Keratinocyte (primary cell): ENCODE results near the gene PARD3. TPM values are rescaled to one million over a fixed set of nuclear protein-coding genes. Genes with fewer than 3 reads are reported as not detected.

Experiments used
- DNase-seq: peaks from one replicate; pipeline ENCODE4 v3.0.0-alpha.2; 2011; ENCODE audit warnings: low read depth, missing footprints, low spot score
- FAIRE-seq: peaks from 2 replicates; lab custom pipeline; 2011; peaks lifted over from hg19 to GRCh38; lab: Jason Lieb, UNC
- H2AFZ ChIP-seq: 2 replicates; pipeline ENCODE4 v1.6.0; 2012; ENCODE audit warnings: low read length, control low read depth, inconsistent platforms; ENCODE audit not compliant: control insufficient read depth
- H3K27ac ChIP-seq: 2 replicates; pipeline ENCODE4 v1.5.1; 2011; ENCODE audit warnings: low read length; ENCODE audit not compliant: control insufficient read depth, insufficient read depth
- H3K27me3 ChIP-seq: 3 replicates; pipeline ENCODE4 v1.6.0; 2011; ENCODE audit warnings: low read length; ENCODE audit not compliant: control insufficient read depth, insufficient read depth; ENCODE audit errors: extremely low read depth
- H3K36me3 ChIP-seq, 2 experiments: 2 replicates in 1 of 2; 3 replicates in 1 of 2; pipeline ENCODE4 v1.5.1; 2011; ENCODE audit warnings: low read length in 2 of 2, mild to moderate bottlenecking in 1 of 2; ENCODE audit not compliant: control insufficient read depth in 2 of 2, insufficient read depth in 2 of 2; ENCODE audit errors: extremely low read depth in 1 of 2
- H3K4me1 ChIP-seq: 3 replicates; pipeline ENCODE4 v1.5.1; 2011; ENCODE audit warnings: low read length; ENCODE audit not compliant: control insufficient read depth, insufficient read depth; ENCODE audit errors: extremely low read depth
- H3K4me2 ChIP-seq: 3 replicates; pipeline ENCODE4 v1.6.0; 2011; ENCODE audit warnings: low read depth, low read length; ENCODE audit not compliant: control insufficient read depth, insufficient read depth; ENCODE audit errors: extremely low read depth
- H3K4me3 ChIP-seq, 3 experiments: fragments of 200-600 bp in 1 of 3; sonication (generic) in 1 of 3; 2 replicates in 2 of 3; 3 replicates in 1 of 3; pipeline ENCODE4 v1.5.1; 2011 to 2016; ENCODE audit warnings: low read length in 3 of 3, mild to moderate bottlenecking in 3 of 3, control low read depth in 2 of 3, inconsistent platforms in 1 of 3, low read depth in 1 of 3, mixed read lengths in 1 of 3, mixed run types in 1 of 3, moderate library complexity in 1 of 3; ENCODE audit not compliant: control insufficient read depth in 2 of 3, insufficient read depth in 2 of 3; ENCODE audit errors: extremely low read depth in 1 of 3
- H3K79me2 ChIP-seq: 2 replicates; pipeline ENCODE4 v1.6.0; 2012; ENCODE audit warnings: low read length; ENCODE audit not compliant: control insufficient read depth, insufficient read depth
- H3K9ac ChIP-seq: 3 replicates; pipeline ENCODE4 v1.6.0; 2011; ENCODE audit warnings: low read length; ENCODE audit not compliant: control insufficient read depth, insufficient read depth; ENCODE audit errors: extremely low read depth
- H3K9me1 ChIP-seq: 3 replicates; pipeline ENCODE4 v1.6.0; 2011; ENCODE audit warnings: low read length; ENCODE audit not compliant: control insufficient read depth, insufficient read depth; ENCODE audit errors: extremely low read depth
- H3K9me3 ChIP-seq: 2 replicates; pipeline ENCODE4 v1.5.1; 2012; ENCODE audit warnings: low read depth, low read length; ENCODE audit not compliant: control insufficient read depth
- H4K20me1 ChIP-seq: 3 replicates; pipeline ENCODE4 v1.6.0; 2011; ENCODE audit warnings: low read length; ENCODE audit not compliant: control insufficient read depth, insufficient read depth; ENCODE audit errors: extremely low read depth
- EZH2 ChIP-seq: IDR thresholded peaks from one replicate; pipeline ENCODE4 v1.6.1; 2012; ENCODE audit warnings: inconsistent platforms, mild to moderate bottlenecking, low read length, moderate library complexity
- dilution Hi-C: fragments of 300-500 bp; cut with MboI; formaldehyde crosslinking; loops from one replicate; pipeline ENCODE4 v1.7.0; 2020; ENCODE audit warnings: low sequenced_read_pairs; ENCODE audit not compliant: extremely low pct_ligation_motif_present
- polyA plus RNA-seq, 5 experiments: library from polyadenylated mRNA; depleted of rRNA in 3 of 5; stranded (reverse) in 3 of 5; stranded (forward) in 1 of 5; unstranded in 1 of 5; fragments of >200 nt; gene quantifications; 1 replicate in 1 of 5; 2 replicates in 3 of 5; 3 replicates in 1 of 5; pipeline versions ENCODE4 v1.2.1 to v1.2.3, GENCODE V29; 2011 to 2012; ENCODE audit warnings: missing spikeins in 2 of 5, low read depth in 1 of 5, low replicate concordance in 1 of 5
- TF ChIP-seq, protein P1 (sequence below), 3 experiments: IDR thresholded peaks in 1 of 3; conservative IDR thresholded peaks in 1 of 3; optimal IDR thresholded peaks in 1 of 3; 2 replicates in 2 of 3; 3 replicates in 1 of 3; pipeline versions ENCODE3 to v1.5.1; 2011; ENCODE audit warnings: low read length in 3 of 3, mild to moderate bottlenecking in 3 of 3, moderate library complexity in 2 of 3, control low read depth in 1 of 3, inconsistent platforms in 1 of 3; ENCODE audit not compliant: insufficient read depth in 2 of 3; ENCODE audit errors: extremely low read depth in 1 of 3

Gene PARD3
- polyA plus RNA-seq, 1 donor (not counting 4 experiments of a cell fraction or from before 2014, with no cell fraction given): 46.4 TPM

DNA sequence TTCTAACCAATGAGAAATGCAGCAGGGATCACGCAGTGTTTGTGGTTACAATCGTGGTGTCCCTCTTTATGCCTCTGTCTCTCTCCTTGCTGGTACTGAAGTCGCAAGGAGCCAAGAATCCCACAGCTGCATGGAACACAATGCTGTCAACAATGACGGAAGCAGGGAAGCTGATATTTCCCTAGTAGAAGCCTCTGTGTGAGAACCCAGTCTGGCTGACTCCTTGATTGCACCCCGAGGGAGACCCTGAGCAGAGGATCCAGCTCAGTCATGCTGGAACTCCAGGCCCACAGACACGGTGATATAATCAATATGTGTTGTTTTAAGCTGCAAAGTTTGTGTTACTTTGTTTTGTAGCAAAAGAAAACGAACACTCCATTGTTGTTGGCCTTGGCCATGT, 677.9 kb downstream of the PARD3 start:
- H3K9me1 ChIP-seq: no peaks in the 10 kb centered on the region
- H3K9me3 ChIP-seq: no peaks in the 10 kb centered on the region
- FAIRE-seq (no peak), DNase-seq (no peak)
- H3K4me3 ChIP-seq: no peak overlapping the region
- dilution Hi-C loops: no loop called here
- H3K9ac ChIP-seq: no peak overlapping the region
- H4K20me1 ChIP-seq: no peaks in the 10 kb centered on the region
- no peak overlapping the region for H2AFZ ChIP-seq
- H3K79me2 ChIP-seq: no peaks in the 10 kb centered on the region
- no peaks in the 10 kb centered on the region for H3K36me3 ChIP-seq
- TF ChIP-seq, protein P1, sequence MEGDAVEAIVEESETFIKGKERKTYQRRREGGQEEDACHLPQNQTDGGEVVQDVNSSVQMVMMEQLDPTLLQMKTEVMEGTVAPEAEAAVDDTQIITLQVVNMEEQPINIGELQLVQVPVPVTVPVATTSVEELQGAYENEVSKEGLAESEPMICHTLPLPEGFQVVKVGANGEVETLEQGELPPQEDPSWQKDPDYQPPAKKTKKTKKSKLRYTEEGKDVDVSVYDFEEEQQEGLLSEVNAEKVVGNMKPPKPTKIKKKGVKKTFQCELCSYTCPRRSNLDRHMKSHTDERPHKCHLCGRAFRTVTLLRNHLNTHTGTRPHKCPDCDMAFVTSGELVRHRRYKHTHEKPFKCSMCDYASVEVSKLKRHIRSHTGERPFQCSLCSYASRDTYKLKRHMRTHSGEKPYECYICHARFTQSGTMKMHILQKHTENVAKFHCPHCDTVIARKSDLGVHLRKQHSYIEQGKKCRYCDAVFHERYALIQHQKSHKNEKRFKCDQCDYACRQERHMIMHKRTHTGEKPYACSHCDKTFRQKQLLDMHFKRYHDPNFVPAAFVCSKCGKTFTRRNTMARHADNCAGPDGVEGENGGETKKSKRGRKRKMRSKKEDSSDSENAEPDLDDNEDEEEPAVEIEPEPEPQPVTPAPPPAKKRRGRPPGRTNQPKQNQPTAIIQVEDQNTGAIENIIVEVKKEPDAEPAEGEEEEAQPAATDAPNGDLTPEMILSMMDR (optimal IDR thresholded peaks at IDR 0.05 in 1 of 3, IDR thresholded peaks at IDR 0.05 in 1 of 3, conservative IDR thresholded peaks at IDR 0.05 in 1 of 3; ENCODE audit: extremely low read depth in 1 of 3, insufficient read depth in 2 of 3, low read length in 3 of 3): no peak
- no peak for TF ChIP-seq EZH2
- H3K27ac ChIP-seq: no peak overlapping the region
- H3K27me3 ChIP-seq: no peaks in the 10 kb centered on the region
- no peaks in the 10 kb centered on the region for H3K4me1 ChIP-seq
- H3K4me2 ChIP-seq: no peak overlapping the region

GRCh38 chr10:34135515-34135914, 679.6 kb downstream of the PARD3 start:
- TF ChIP-seq, protein P1 (optimal IDR thresholded peaks at IDR 0.05 in 1 of 3, IDR thresholded peaks at IDR 0.05 in 1 of 3, conservative IDR thresholded peaks at IDR 0.05 in 1 of 3; ENCODE audit: extremely low read depth in 1 of 3, insufficient read depth in 2 of 3, low read length in 3 of 3): no peak
- TF ChIP-seq EZH2: no peak
- no peak overlapping the region for H3K27ac ChIP-seq
- H3K36me3 ChIP-seq: no peaks in the 10 kb centered on the region
- DNase-seq (no peak), FAIRE-seq (no peak)
- no peaks in the 10 kb centered on the region for H3K27me3 ChIP-seq
- no peaks in the 10 kb centered on the region for H3K4me1 ChIP-seq
- dilution Hi-C loops: no loop called here
- H3K4me3 ChIP-seq: no peak overlapping the region
- no peak overlapping the region for H3K4me2 ChIP-seq
- H3K9me1 ChIP-seq: no peaks in the 10 kb centered on the region
- no peak overlapping the region for H3K9ac ChIP-seq
- no peak overlapping the region for H2AFZ ChIP-seq
- no peaks in the 10 kb centered on the region for H4K20me1 ChIP-seq
- H3K9me3 ChIP-seq: no peaks in the 10 kb centered on the region
- H3K79me2 ChIP-seq: no peaks in the 10 kb centered on the region
